ENCODE results near the gene HAAO.

Gene HAAO

DNA sequence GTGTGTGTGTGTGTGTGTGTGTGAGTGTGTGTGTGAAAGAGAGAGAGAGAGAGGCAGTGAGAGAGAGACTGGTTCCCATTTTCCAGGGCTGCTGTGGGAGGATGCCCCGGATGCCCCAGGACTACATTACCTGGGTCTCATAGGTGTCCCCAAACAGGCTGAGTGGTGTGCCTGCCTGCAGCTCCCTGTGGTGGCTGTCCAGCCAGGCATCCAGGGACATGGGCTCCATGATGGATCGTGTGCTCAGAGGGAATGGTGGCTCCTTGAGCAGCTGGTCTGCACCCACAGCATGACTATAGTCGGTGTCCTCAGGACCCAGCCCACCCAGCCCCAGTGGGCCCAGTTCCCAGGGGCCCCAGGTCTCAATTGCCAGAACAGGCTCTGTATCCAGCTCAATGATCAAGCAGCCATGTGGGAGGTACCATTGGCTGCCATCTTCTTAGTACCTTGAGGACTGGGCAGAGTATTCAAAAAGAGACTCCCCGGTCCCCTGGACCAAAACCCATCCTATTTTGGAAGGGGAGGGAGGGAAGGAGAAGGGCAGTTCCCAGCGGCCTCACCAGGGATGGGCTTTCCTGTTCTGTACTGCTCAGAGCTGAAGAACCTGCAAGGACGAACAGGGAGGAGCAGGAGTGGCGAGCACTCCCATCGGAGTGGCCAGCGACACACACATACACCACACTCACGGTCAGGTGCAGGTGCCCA is 22.6 kb downstream of the HAAO start:
- DNase-seq (ENCODE audit: low read depth), result no peak
- TF ChIP-seq, protein P1, sequence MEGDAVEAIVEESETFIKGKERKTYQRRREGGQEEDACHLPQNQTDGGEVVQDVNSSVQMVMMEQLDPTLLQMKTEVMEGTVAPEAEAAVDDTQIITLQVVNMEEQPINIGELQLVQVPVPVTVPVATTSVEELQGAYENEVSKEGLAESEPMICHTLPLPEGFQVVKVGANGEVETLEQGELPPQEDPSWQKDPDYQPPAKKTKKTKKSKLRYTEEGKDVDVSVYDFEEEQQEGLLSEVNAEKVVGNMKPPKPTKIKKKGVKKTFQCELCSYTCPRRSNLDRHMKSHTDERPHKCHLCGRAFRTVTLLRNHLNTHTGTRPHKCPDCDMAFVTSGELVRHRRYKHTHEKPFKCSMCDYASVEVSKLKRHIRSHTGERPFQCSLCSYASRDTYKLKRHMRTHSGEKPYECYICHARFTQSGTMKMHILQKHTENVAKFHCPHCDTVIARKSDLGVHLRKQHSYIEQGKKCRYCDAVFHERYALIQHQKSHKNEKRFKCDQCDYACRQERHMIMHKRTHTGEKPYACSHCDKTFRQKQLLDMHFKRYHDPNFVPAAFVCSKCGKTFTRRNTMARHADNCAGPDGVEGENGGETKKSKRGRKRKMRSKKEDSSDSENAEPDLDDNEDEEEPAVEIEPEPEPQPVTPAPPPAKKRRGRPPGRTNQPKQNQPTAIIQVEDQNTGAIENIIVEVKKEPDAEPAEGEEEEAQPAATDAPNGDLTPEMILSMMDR (IDR thresholded peaks at IDR 0.05; ENCODE audit: low read depth, low read length, missing control alignments), result no peak
- in situ Hi-C loops (cut with HindIII; ENCODE audit: low sequenced_read_pairs), result no loop called here
- no peak overlapping the region for H3K4me3 ChIP-seq (ENCODE audit: low read depth, low read length)

DNA sequence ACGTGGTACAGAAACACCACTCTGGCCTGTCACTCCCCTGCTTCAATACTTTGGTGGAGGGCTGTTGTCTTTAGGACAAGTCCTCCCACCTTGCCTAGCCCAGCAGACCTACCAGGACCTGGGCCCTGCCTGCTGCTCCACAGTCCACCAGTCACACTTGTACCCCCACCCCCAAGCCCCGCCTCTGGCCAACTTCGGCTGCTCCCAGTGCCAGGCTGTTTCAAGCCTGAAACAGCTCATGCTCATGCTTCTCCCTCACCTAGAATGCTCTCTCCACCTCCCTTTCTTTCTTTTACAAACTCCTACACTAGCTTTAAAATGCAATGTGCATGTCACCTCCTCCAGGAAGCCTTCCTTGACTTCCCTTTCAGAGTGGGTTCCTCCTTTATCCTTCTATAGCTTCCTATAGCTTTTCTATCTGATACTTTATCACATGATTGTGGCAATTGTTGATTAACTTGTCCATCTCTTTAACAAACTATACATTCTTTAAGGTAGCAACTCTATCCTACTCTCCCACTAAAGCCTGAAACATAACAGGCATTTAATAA is 23.6 kb downstream of the HAAO start:
- H3K4me3 ChIP-seq (ENCODE audit: low read depth, low read length), result no peak overlapping the region
- in situ Hi-C loops (cut with HindIII; ENCODE audit: low sequenced_read_pairs), result no loop called here
- TF ChIP-seq, protein P1 (IDR thresholded peaks at IDR 0.05; ENCODE audit: low read depth, low read length, missing control alignments), result no peak
- DNase-seq (ENCODE audit: low read depth), result no peak

DNA sequence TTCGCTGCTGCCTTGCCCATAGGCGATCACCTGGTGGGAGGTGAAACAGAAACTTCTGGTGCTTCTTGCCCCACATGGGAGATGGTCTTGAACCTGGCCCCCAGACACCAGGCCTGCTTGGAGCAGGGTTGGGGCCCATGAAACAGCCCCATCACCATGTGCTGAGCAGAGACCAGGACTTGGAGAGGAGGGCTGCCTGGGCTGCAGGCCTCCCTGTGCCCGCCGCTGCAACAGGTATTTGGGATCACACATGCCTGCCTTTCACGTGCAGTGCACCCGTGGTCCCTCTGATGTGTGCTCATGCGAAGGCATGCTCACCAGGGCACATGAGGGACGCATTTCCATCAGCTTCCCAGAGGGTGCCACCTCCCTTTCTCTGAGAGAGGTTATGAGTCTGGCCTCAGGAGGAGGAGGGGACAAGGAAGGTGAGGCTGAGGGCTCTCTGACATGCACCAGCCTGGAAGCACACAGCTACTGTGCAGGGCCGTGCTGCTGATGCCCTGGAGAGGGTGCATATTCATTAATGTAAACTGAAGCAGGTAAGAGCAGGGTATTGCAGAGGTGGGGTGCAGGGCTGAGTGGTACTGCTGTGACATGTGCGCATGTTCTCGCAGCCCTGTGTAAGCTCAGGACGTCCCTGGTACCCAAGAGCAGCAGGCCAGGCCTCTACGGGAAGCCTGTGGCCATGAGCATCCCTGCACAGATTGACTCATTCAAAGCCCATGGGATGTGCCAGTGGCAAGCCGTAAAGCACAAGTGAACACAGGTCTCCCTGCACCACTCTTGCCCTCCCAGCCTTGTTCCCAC is 24.3 kb downstream of the HAAO start:
- TF ChIP-seq, protein P1 (IDR thresholded peaks at IDR 0.05; ENCODE audit: low read depth, low read length, missing control alignments), result no peak
- DNase-seq (ENCODE audit: low read depth), result no peak
- in situ Hi-C loops (cut with HindIII; ENCODE audit: low sequenced_read_pairs), result no loop called here
- no peak overlapping the region for H3K4me3 ChIP-seq (ENCODE audit: low read depth, low read length)

DNA sequence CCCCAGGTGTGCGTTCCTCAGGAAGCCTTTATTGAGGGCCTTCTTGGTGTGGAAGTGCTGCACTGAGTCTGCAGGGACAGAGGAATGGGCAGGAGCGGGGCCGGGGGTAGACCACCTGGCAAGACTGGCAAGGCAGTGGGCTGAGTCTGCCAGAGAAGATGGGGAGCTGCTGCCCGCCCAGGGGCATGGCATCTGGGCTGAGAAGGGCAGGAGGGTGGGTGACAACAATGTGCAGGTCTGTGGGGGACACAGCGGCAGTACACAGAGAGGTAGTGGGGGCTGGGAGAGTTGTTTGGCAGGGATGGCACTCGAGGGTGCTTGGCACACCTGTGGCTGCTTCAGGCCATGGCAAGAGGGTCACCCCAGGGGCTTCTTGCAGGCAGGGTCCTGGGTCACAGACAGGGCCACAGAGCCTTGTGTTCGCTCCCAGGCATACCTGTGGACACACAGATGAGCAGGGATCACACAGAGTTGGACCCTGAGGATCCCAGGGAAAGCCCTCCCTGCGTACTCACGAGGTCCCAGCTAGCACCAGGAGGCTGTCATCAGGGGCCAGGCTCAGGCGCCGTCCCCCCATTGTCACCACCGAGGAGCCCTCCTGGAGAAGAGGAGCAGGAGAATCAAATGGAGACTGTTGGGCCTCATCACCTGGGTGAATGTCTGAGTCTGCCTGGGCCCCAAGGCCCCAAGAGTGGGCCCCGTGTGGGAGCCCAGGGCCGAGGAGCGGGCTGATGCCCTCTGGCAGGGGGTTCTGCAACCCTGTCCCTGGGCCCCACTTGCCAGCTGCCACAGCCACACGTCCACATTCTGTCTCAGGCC is 25.1 kb downstream of the HAAO start:
- in situ Hi-C loops (cut with HindIII; ENCODE audit: low sequenced_read_pairs), result no loop called here
- DNase-seq (ENCODE audit: low read depth), result no peak

DNA sequence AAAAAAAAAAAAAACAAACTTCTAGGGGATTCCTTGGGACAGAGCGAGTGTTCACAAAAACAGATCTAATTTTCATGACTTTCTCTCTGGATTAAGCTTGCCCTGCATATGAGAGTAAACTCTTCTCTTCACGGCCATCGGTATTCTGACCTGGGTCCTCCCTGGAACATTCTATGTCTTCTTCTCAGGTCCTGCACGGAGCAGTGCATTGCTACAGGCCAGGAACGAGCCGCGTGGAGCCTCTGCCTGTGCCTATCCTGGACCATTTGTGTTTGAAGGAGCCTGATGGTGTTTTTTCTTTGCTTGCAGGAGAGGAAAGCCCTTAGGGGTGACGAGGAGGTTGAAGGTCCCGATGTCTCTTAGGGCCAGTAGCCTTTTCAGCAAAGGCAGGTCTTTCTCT is 26.7 kb downstream of the HAAO start:
- H3K4me3 ChIP-seq (ENCODE audit: low read depth, low read length), result no peak overlapping the region
- in situ Hi-C loops (cut with HindIII; ENCODE audit: low sequenced_read_pairs), result no loop called here
- TF ChIP-seq, protein P1 (IDR thresholded peaks at IDR 0.05; ENCODE audit: low read depth, low read length, missing control alignments), result no peak
- DNase-seq (ENCODE audit: low read depth), result no peak

More for the DNA sequence above, 25.1 kb downstream of the HAAO start:
- H3K4me3 ChIP-seq (ENCODE audit: low read depth, low read length), result no peak overlapping the region
- TF ChIP-seq, protein P1 (IDR thresholded peaks at IDR 0.05; ENCODE audit: low read depth, low read length, missing control alignments), result no peak

DNA sequence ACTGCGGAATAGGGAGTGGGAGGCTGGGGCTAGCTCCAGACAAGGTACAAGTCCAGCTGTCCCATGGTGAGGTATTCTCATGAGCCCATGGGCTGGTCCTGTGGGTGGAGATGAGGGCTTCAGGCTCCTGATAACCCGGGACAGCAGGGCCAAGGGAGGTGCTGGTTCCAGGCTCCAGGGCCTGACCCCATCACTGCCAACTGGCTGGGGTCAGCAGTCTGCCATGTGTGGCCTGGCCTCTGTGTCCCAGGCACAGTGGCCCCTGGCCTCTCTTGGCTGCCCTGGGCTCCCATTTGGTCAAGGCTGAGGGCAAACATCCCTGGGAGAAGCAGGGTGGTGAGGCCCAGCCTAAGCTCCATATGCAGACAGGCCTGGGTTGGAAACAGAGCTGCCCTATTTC is 27.5 kb downstream of the HAAO start:
- DNase-seq (ENCODE audit: low read depth), result no peak
- in situ Hi-C loops (cut with HindIII; ENCODE audit: low sequenced_read_pairs), result no loop called here
- TF ChIP-seq, protein P1 (IDR thresholded peaks at IDR 0.05; ENCODE audit: low read depth, low read length, missing control alignments), result no peak
- H3K4me3 ChIP-seq (ENCODE audit: low read depth, low read length), result no peak overlapping the region
